ENCODE measurements around the gene ADAM33. TPM values are rescaled to one million over a fixed set of nuclear protein-coding genes. Genes with fewer than 3 reads are reported as not detected.

Gene ADAM33
- total RNA-seq, 1 donor, result 11.2 TPM

GRCh38 chr20:3627476-3627875 lies 54.3 kb downstream of the ADAM33 start:
- Histone ChIP-seq H3K79me2 (ENCODE audit: insufficient read depth, low read length) (no peaks in the 10 kb centered on the region), H3K27ac (ENCODE audit: low read depth, low read length) (no peak overlapping the region), H3K9me3 (ENCODE audit: low read depth, low read length) (no peaks in the 10 kb centered on the region), H3K27me3 (ENCODE audit: insufficient read depth, low read length) (no peaks in the 10 kb centered on the region), H3K36me3 (ENCODE audit: insufficient read depth, low read length) (peaks cover 4% of the 10 kb centered on the region), H3K4me1 (ENCODE audit: insufficient read depth, low read length) (no peaks in the 10 kb centered on the region), H2AFZ (ENCODE audit: low read length) (no peak overlapping the region), H3K4me3 (ENCODE audit: insufficient read depth, low read length) (no peak overlapping the region), H4K20me1 (ENCODE audit: insufficient read depth, low read length) (no peaks in the 10 kb centered on the region), H3K4me2 (ENCODE audit: insufficient read depth, low read length) (no peak overlapping the region)
- TF ChIP-seq CTCF (IDR thresholded peaks at IDR 0.05; ENCODE audit: extremely low read depth, low read depth, low read length), result no peak
- DNase-seq (ENCODE audit: insufficient read length, low spot score, missing footprints), result no peak

- Histone ChIP-seq H3K9me3 (ENCODE audit: low read depth, low read length) (no peaks in the 10 kb centered on the region), H3K27me3 (ENCODE audit: insufficient read depth, low read length) (no peaks in the 10 kb centered on the region), H4K20me1 (ENCODE audit: insufficient read depth, low read length) (no peaks in the 10 kb centered on the region), H3K79me2 (ENCODE audit: insufficient read depth, low read length) (no peaks in the 10 kb centered on the region), H3K4me3 (ENCODE audit: insufficient read depth, low read length) (no peak overlapping the region), H3K36me3 (ENCODE audit: insufficient read depth, low read length) (no peaks in the 10 kb centered on the region), H2AFZ (ENCODE audit: low read length) (no peak overlapping the region), H3K27ac (ENCODE audit: low read depth, low read length) (no peak overlapping the region), H3K4me1 (ENCODE audit: insufficient read depth, low read length) (no peaks in the 10 kb centered on the region), H3K4me2 (ENCODE audit: insufficient read depth, low read length) (no peak overlapping the region)
- no peak for DNase-seq (ENCODE audit: insufficient read length, low spot score, missing footprints)
- TF ChIP-seq CTCF (IDR thresholded peaks at IDR 0.05; ENCODE audit: extremely low read depth, low read depth, low read length), result no peak
Observed at GRCh38 chr20:3622406-3622805, 59.4 kb downstream of the ADAM33 start.

GRCh38 chr20:3621111-3621510 lies 60.7 kb downstream of the ADAM33 start:
- TF ChIP-seq CTCF (IDR thresholded peaks at IDR 0.05; ENCODE audit: extremely low read depth, low read depth, low read length), result no peak
- H3K9me3 ChIP-seq (ENCODE audit: low read depth, low read length), result no peaks in the 10 kb centered on the region
- no peak overlapping the region for H3K27ac ChIP-seq (ENCODE audit: low read depth, low read length)
- no peak overlapping the region for H3K4me2 ChIP-seq (ENCODE audit: insufficient read depth, low read length)
- no peak for DNase-seq (ENCODE audit: insufficient read length, low spot score, missing footprints)
- H3K36me3 ChIP-seq (ENCODE audit: insufficient read depth, low read length), result no peaks in the 10 kb centered on the region
- H3K79me2 ChIP-seq (ENCODE audit: insufficient read depth, low read length), result no peaks in the 10 kb centered on the region
- H3K4me1 ChIP-seq (ENCODE audit: insufficient read depth, low read length), result no peaks in the 10 kb centered on the region
- H4K20me1 ChIP-seq (ENCODE audit: insufficient read depth, low read length), result no peaks in the 10 kb centered on the region
- no peaks in the 10 kb centered on the region for H3K27me3 ChIP-seq (ENCODE audit: insufficient read depth, low read length)
- no peak overlapping the region for H3K4me3 ChIP-seq (ENCODE audit: insufficient read depth, low read length)
- H2AFZ ChIP-seq (ENCODE audit: low read length), result no peak overlapping the region

Other genes with a start within 250 kb of the ADAM33 start
- 43.3 and 48.1 TPM in 2 replicates for gene ATRN, start 211.0 kb downstream of the ADAM33 start, total RNA-seq
- gene GFRA4, start 18.6 kb downstream of the ADAM33 start, total RNA-seq, result not detected in 2 replicates
- under 0.01 TPM in 1 of 2 replicates, not detected in the other for gene SIGLEC1, start 30.6 kb upstream of the ADAM33 start, total RNA-seq
- not detected in 2 replicates for gene HSPA12B, start 50.7 kb upstream of the ADAM33 start, total RNA-seq
- 15.3 and 18.5 TPM in 2 replicates for gene ADISSP, start 85.7 kb upstream of the ADAM33 start, total RNA-seq
- gene SPEF1, start 99.4 kb upstream of the ADAM33 start, total RNA-seq, result under 0.01 TPM in 1 of 2 replicates, not detected in the other
- gene CENPB, start 104.7 kb upstream of the ADAM33 start, total RNA-seq, result 95.5 and 101 TPM in 2 replicates
- gene CDC25B, start 114.3 kb upstream of the ADAM33 start, total RNA-seq, result 20.6 and 23.5 TPM in 2 replicates
- 23.9 and 25.3 TPM in 2 replicates for gene AP5S1, start 138.5 kb upstream of the ADAM33 start, total RNA-seq
- gene MAVS, start 164.8 kb upstream of the ADAM33 start, total RNA-seq, result 32.1 and 32.2 TPM in 2 replicates
- 57.2 and 60.4 TPM in 2 replicates for gene PANK2, start 207.4 kb upstream of the ADAM33 start, total RNA-seq